ENCODE measurements around the gene SP100. TPM values are rescaled to one million over a fixed set of nuclear protein-coding genes. Genes with fewer than 3 reads are reported as not detected.
"Not testable (repeated sequence)": the region's sequence is repeated elsewhere in the genome, so short reads cannot be mapped to it uniquely, and the experiment has no call there.

The SP100 gene
- total and polyA plus RNA-seq, 2 donors (not counting 1 experiment from before 2014, with no cell fraction given), result 106 to 120 TPM

DNA sequence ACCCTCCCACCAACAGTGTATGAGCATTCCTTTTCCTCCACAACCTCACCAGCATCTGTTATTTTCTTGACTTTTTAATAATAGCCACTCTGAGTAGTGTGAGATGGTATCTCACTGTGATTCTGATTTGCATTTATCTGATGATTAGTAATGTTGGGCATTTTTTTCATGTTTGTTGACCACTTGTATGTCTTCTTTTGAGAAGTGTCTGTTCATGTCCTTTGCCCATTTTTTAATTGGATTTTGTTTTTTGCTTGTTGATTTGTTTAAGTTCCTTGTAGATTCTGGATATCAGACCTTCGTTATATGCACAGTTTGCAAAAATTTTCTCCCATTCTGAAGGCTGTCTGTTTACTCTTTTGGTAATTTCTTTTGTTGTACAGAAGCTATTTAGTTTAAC, 59.1 kb downstream of the SP100 start:
- Histone ChIP-seq H3K27me3 (ENCODE audit: control insufficient read depth, insufficient read depth, low read length) (no peaks in the 10 kb centered on the region), H4K20me1 (ENCODE audit: control insufficient read depth, extremely low read depth, insufficient read depth, low read length) (no peaks in the 10 kb centered on the region)

DNA sequence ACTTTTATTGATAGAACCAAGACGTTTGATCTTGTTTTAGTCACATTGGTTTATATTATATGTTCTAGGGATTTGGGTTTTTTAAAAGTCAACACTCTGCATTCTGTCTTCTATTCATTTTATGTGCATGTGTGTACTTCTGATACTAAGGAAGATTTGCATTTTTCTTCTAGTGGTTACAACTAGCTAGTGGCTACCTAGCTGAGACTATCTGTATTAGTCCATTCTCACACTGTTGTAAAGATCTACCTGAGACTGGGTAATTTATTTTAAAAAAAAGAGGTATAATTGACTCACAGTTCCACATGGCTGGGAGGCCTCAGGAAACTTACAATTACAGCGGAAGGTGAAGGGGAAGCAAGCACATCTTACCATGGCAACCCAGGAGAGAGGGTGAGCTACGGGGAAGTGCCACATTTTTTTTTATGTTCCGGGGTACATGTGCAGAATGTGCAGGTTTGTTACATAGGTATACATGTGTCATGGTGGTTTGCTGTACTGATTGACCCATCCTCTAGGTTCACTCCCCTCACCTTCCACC, 69.9 kb downstream of the SP100 start:
- TF ChIP-seq EZH2 (IDR thresholded peaks at IDR 0.05; ENCODE audit: low read length, missing control alignments), result no peak
- Histone ChIP-seq H4K20me1 (ENCODE audit: control insufficient read depth, extremely low read depth, insufficient read depth, low read length) (no peaks in the 10 kb centered on the region), H3K36me3 (ENCODE audit: control insufficient read depth, insufficient read depth, low read length) (no peaks in the 10 kb centered on the region)

More for the DNA sequence above, 59.1 kb downstream of the SP100 start:
- no peak for DNase-seq (ENCODE audit: low read depth in 2 of 2)
- no peak overlapping the region for H3K27ac ChIP-seq (ENCODE audit: insufficient read depth, low read length)
- no peaks in the 10 kb centered on the region for H3K4me1 ChIP-seq (ENCODE audit: control insufficient read depth, extremely low read depth, insufficient read depth, low read length)
- H3K4me2 ChIP-seq (ENCODE audit: extremely low read depth, insufficient read depth, low read length), result no peak overlapping the region
- H3K9ac ChIP-seq (ENCODE audit: insufficient read depth, low read length), result no peak overlapping the region
- H3K9me3 ChIP-seq (ENCODE audit: control insufficient read depth, insufficient read depth, low read depth, low read length), result no peaks in the 10 kb centered on the region
- H3K79me2 ChIP-seq (ENCODE audit: control insufficient read depth, insufficient read depth, low read length), result no peaks in the 10 kb centered on the region
- TF ChIP-seq, protein P1, sequence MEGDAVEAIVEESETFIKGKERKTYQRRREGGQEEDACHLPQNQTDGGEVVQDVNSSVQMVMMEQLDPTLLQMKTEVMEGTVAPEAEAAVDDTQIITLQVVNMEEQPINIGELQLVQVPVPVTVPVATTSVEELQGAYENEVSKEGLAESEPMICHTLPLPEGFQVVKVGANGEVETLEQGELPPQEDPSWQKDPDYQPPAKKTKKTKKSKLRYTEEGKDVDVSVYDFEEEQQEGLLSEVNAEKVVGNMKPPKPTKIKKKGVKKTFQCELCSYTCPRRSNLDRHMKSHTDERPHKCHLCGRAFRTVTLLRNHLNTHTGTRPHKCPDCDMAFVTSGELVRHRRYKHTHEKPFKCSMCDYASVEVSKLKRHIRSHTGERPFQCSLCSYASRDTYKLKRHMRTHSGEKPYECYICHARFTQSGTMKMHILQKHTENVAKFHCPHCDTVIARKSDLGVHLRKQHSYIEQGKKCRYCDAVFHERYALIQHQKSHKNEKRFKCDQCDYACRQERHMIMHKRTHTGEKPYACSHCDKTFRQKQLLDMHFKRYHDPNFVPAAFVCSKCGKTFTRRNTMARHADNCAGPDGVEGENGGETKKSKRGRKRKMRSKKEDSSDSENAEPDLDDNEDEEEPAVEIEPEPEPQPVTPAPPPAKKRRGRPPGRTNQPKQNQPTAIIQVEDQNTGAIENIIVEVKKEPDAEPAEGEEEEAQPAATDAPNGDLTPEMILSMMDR (conservative IDR thresholded peaks at IDR 0.05 in 1 of 2, IDR thresholded peaks at IDR 0.05 in 1 of 2; ENCODE audit: low read depth in 1 of 2, low read length in 2 of 2), result no peak
- TF ChIP-seq EZH2 (IDR thresholded peaks at IDR 0.05; ENCODE audit: low read length, missing control alignments), result no peak
- no peak overlapping the region for H3K4me3 ChIP-seq (replicated peaks in 1 of 4; ENCODE audit: control extremely low read depth in 1 of 4, insufficient read depth in 1 of 4, low read depth in 3 of 4, low read length in 4 of 4)
- H3K36me3 ChIP-seq (ENCODE audit: control insufficient read depth, insufficient read depth, low read length), result no peaks in the 10 kb centered on the region
- no peak overlapping the region for H2AFZ ChIP-seq (ENCODE audit: low read length)

GRCh38 chr2:230491219-230491618, 75.2 kb downstream of the SP100 start:
- H4K20me1 ChIP-seq (ENCODE audit: control insufficient read depth, extremely low read depth, insufficient read depth, low read length); H3K9me3 ChIP-seq (ENCODE audit: control insufficient read depth, insufficient read depth, low read depth, low read length); H3K27me3 ChIP-seq (ENCODE audit: control insufficient read depth, insufficient read depth, low read length); H3K9ac ChIP-seq (ENCODE audit: insufficient read depth, low read length); H3K79me2 ChIP-seq (ENCODE audit: control insufficient read depth, insufficient read depth, low read length); H3K36me3 ChIP-seq (ENCODE audit: control insufficient read depth, insufficient read depth, low read length); DNase-seq (ENCODE audit: low read depth in 2 of 2); H3K4me2 ChIP-seq (ENCODE audit: extremely low read depth, insufficient read depth, low read length); H3K27ac ChIP-seq (ENCODE audit: insufficient read depth, low read length); H2AFZ ChIP-seq (ENCODE audit: low read length); H3K4me1 ChIP-seq (ENCODE audit: control insufficient read depth, extremely low read depth, insufficient read depth, low read length); H3K4me3 ChIP-seq (replicated peaks in 1 of 4; ENCODE audit: control extremely low read depth in 1 of 4, insufficient read depth in 1 of 4, low read depth in 3 of 4, low read length in 4 of 4): not testable (repeated sequence)

More for the DNA sequence above, 69.9 kb downstream of the SP100 start:
- Histone ChIP-seq H3K27me3 (ENCODE audit: control insufficient read depth, insufficient read depth, low read length) (no peaks in the 10 kb centered on the region), H3K79me2 (ENCODE audit: control insufficient read depth, insufficient read depth, low read length) (no peaks in the 10 kb centered on the region), H3K27ac (ENCODE audit: insufficient read depth, low read length) (no peak overlapping the region), H3K9me3 (ENCODE audit: control insufficient read depth, insufficient read depth, low read depth, low read length) (no peaks in the 10 kb centered on the region), H3K4me1 (ENCODE audit: control insufficient read depth, extremely low read depth, insufficient read depth, low read length) (no peaks in the 10 kb centered on the region), H3K4me2 (ENCODE audit: extremely low read depth, insufficient read depth, low read length) (no peak overlapping the region), H3K9ac (ENCODE audit: insufficient read depth, low read length) (no peak overlapping the region), H3K4me3 (replicated peaks in 1 of 4; ENCODE audit: control extremely low read depth in 1 of 4, insufficient read depth in 1 of 4, low read depth in 3 of 4, low read length in 4 of 4) (no peak overlapping the region), H2AFZ (ENCODE audit: low read length) (no peak overlapping the region)
- DNase-seq (ENCODE audit: low read depth in 2 of 2), result no peak

- no peak overlapping the region for H2AFZ ChIP-seq (ENCODE audit: low read length)
- TF ChIP-seq, protein P1 (conservative IDR thresholded peaks at IDR 0.05 in 1 of 2, IDR thresholded peaks at IDR 0.05 in 1 of 2; ENCODE audit: low read depth in 1 of 2, low read length in 2 of 2), result no peak
- TF ChIP-seq EZH2 (IDR thresholded peaks at IDR 0.05; ENCODE audit: low read length, missing control alignments), result no peak
- DNase-seq (ENCODE audit: low read depth in 2 of 2), result no peak
- H3K4me3 ChIP-seq (replicated peaks in 1 of 4; ENCODE audit: control extremely low read depth in 1 of 4, insufficient read depth in 1 of 4, low read depth in 3 of 4, low read length in 4 of 4), result no peak overlapping the region
- no peaks in the 10 kb centered on the region for H3K9me3 ChIP-seq (ENCODE audit: control insufficient read depth, insufficient read depth, low read depth, low read length)
- H3K4me2 ChIP-seq (ENCODE audit: extremely low read depth, insufficient read depth, low read length), result no peak overlapping the region
- peaks cover 2% of the 10 kb centered on the region for H3K36me3 ChIP-seq (ENCODE audit: control insufficient read depth, insufficient read depth, low read length)
- no peak overlapping the region for H3K27ac ChIP-seq (ENCODE audit: insufficient read depth, low read length)
- no peaks in the 10 kb centered on the region for H3K27me3 ChIP-seq (ENCODE audit: control insufficient read depth, insufficient read depth, low read length)
- no peaks in the 10 kb centered on the region for H3K4me1 ChIP-seq (ENCODE audit: control insufficient read depth, extremely low read depth, insufficient read depth, low read length)
- H4K20me1 ChIP-seq (ENCODE audit: control insufficient read depth, extremely low read depth, insufficient read depth, low read length), result no peaks in the 10 kb centered on the region
- H3K79me2 ChIP-seq (ENCODE audit: control insufficient read depth, insufficient read depth, low read length), result no peaks in the 10 kb centered on the region
- no peak overlapping the region for H3K9ac ChIP-seq (ENCODE audit: insufficient read depth, low read length)
Measured at GRCh38 chr2:230492107-230492506, 76.1 kb downstream of the SP100 start.
